ENCODE measurements around the gene POLL. TPM values are rescaled to one million over a fixed set of nuclear protein-coding genes. Genes with fewer than 3 reads are reported as not detected.

Gene POLL
- polyA plus RNA-seq, 1 donor, result 28.9 TPM

- DNase-seq, result no peak
These were observed 13.9 kb downstream of the POLL start for GRCh38 chr10:101573885-101574753.

- no peak for DNase-seq
These were observed 15.3 kb downstream of the POLL start for GRCh38 chr10:101572785-101573184.

- no peak for DNase-seq
These were observed 15.9 kb downstream of the POLL start for GRCh38 chr10:101572126-101572525.

- DNase-seq, result no peak
These were observed 16.7 kb downstream of the POLL start for GRCh38 chr10:101571271-101571925.

GRCh38 chr10:101570428-101571270, 17.4 kb downstream of the POLL start:
- no peak for DNase-seq

- DNase-seq, result peak; percentile 84
These were observed 18.2 kb downstream of the POLL start for GRCh38 chr10:101569622-101570427.

- no peak for DNase-seq
These were observed 18.8 kb downstream of the POLL start for GRCh38 chr10:101569323-101569621.

- DNase-seq, result no peak
These were observed 19.9 kb downstream of the POLL start for GRCh38 chr10:101568054-101568745.

- no peak for DNase-seq
These were observed 20.7 kb downstream of the POLL start for GRCh38 chr10:101567165-101568006.

GRCh38 chr10:101566333-101567164, 21.5 kb downstream of the POLL start:
- no peak for DNase-seq

GRCh38 chr10:101565936-101566332, 22.1 kb downstream of the POLL start:
- DNase-seq, result no peak

- no peak for DNase-seq
These were observed 22.6 kb downstream of the POLL start for GRCh38 chr10:101565370-101565900.

GRCh38 chr10:101564490-101564991, 23.5 kb downstream of the POLL start:
- DNase-seq, result no peak

GRCh38 chr10:101563497-101564040, 24.5 kb downstream of the POLL start:
- no peak for DNase-seq

GRCh38 chr10:101563007-101563406, 25.1 kb downstream of the POLL start:
- no peak for DNase-seq

GRCh38 chr10:101562231-101562630, 25.8 kb downstream of the POLL start:
- no peak for DNase-seq

GRCh38 chr10:101561068-101561915, 26.8 kb downstream of the POLL start:
- DNase-seq, result no peak
